Activated naive CD4-positive, alpha-beta T cell (primary cell): ENCODE results near the gene CREG1.
"Not testable (repeated sequence)": the region's sequence is repeated elsewhere in the genome, so short reads cannot be mapped to it uniquely, and the experiment has no call there.

Source experiments
- DNase-seq, 4 experiments: peaks; one replicate each; lab custom pipeline; 2025; lab: John Stamatoyannopoulos, UW

The CREG1 gene

GRCh38 chr1:167563579-167564246 lies 10.2 kb upstream of the CREG1 start:
- no peak for DNase-seq

DNA sequence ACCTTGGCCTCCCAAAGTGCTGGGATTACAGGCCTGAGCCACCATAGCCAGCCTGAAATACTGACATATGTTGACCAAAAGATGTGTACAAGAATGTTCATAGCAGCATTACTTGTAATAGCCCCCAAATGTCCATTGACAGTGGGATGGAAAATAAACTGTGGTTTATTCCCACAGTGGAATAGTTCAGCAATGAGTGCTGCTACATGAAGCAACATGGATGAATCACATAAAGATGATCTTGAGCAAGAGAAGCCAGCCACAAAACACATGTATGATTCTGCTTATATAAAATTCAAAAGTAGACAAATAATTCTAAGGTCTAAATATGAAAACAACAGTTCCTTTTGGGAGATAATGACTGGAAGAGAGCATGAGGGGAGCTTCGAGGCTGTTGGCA lies 9.1 kb upstream of the CREG1 start:
- no peak for DNase-seq

DNA sequence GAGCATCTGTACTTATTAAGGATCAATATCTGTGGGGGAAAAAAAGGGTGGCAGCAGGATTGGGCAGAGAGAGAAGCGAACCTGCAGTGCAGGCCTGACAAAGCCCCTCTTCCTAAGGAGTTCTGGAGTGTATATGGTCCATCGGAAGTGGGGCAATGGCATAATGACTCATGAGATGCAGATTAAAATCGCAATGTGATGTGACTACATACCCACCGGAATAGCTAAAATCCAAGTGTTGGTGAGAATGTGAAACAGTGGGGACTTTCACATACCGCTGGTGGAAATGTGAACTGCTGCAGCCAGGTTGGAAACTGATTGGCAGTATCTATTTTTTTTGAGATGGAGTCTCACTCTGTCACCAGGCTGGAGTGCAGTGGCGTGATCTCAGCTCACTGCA lies 8.2 kb upstream of the CREG1 start:
- DNase-seq, result no peak

GRCh38 chr1:167555971-167556714 lies 2.6 kb upstream of the CREG1 start:
- DNase-seq, result peak; percentile 14 to 65 (median 56)

- not testable (repeated sequence) for DNase-seq
Observed at GRCh38 chr1:167555072-167555471, 1.5 kb upstream of the CREG1 start.

- no peak for DNase-seq
Observed at GRCh38 chr1:167554028-167554779, 642 bp upstream of the CREG1 start.

GRCh38 chr1:167551362-167551761 lies 2.2 kb downstream of the CREG1 start:
- DNase-seq, result no peak

GRCh38 chr1:167548059-167548932 lies 5.3 kb downstream of the CREG1 start:
- DNase-seq, result no peak

DNA sequence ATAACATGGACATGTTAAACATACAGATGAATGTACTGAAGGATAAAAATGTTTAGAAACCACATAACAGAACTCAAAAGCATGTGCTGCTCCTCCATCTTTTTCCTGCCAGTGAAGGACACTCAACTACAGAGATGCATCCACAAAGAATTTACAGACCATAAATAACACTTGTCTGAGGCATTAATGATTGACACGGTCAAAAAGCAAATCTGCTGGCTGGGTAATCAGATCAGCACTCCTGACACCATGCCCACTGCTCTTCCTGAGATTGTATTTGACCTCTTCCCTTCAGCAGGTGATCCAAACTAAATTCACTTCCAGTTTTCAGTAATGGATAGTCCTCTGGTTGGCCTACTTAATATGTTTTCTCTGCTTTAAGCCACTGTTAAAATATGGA lies 6.6 kb downstream of the CREG1 start:
- DNase-seq, result no peak

DNA sequence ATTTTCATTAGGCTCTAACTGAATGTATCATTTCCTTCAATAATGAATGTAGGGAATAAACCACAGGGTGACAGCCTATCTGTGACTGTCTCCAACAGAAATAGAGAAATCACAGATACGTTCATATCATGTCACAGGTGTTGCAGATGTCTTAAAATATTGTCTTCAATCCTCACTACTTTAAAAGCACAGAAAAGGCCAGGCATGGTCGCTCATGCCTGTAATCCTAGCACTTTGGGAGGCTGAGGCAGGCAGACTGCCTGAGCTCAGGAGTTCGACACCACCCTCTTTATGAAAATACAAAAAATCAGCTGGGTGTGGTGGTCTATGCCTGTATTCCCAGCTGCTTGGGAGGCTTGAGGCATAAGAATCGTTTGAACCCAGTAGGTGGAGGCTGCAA lies 8.2 kb downstream of the CREG1 start:
- DNase-seq, result no peak

GRCh38 chr1:167544447-167545093 lies 9.0 kb downstream of the CREG1 start:
- no peak for DNase-seq

GRCh38 chr1:167543199-167543990 lies 10.2 kb downstream of the CREG1 start:
- DNase-seq, result no peak

GRCh38 chr1:167542109-167543032 lies 11.2 kb downstream of the CREG1 start:
- no peak for DNase-seq

- no peak for DNase-seq
Observed at GRCh38 chr1:167541610-167542009, 12.0 kb downstream of the CREG1 start.

GRCh38 chr1:167541003-167541402 lies 12.6 kb downstream of the CREG1 start:
- DNase-seq, result no peak

- DNase-seq, result no peak
Observed at GRCh38 chr1:167538657-167539056, 14.9 kb downstream of the CREG1 start.

DNA sequence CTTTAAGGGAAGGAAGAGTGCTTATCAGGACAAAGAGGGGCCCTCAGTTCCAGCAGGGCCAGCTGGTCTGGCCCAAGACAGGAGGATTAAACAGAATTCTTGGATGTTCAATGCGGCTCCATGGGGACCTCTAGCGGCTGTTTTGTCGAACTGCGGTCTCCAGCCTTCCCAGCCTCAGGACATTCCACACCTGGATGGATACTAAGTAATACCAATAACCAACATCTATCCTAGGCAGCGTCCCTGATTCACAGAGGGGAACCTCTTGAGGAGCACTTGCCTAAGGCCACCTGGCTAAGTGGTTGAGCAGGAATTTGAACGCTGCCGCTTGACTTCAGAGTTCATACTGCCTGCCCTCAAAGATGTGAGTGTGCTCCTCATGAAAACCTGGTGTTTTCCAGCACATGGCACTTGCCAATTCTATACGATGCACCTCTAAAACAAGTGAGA lies 19.7 kb downstream of the CREG1 start:
- DNase-seq, result peak in 3 of 4 experiments; percentile 23 to 51 (median 44)

GRCh38 chr1:167532964-167533824 lies 20.4 kb downstream of the CREG1 start:
- DNase-seq, result no peak
